GM23248 (cell line): ENCODE measurements around the gene ANKRD55. TPM values are rescaled to one million over a fixed set of nuclear protein-coding genes. Genes with fewer than 3 reads are reported as not detected.
"Not testable (repeated sequence)": the region's sequence is repeated elsewhere in the genome, so short reads cannot be mapped to it uniquely, and the experiment has no call there.

Experiments used
- DNase-seq: peaks from one replicate; pipeline ENCODE4 v3.0.0-alpha.2; 2015
- H2AFZ ChIP-seq: fragments of 200-600 bp; sonication (generic); 2 replicates; pipeline ENCODE4 v1.6.1; 2016; ENCODE audit warnings: antibody characterized with exemption
- H3F3A ChIP-seq: fragments of 200-600 bp; sonication (generic); 2 replicates; pipeline ENCODE4 v1.6.1; 2016; ENCODE audit warnings: mild to moderate bottlenecking, antibody characterized with exemption, mixed run types; ENCODE audit not compliant: insufficient read depth
- H3K27ac ChIP-seq: fragments of 200-600 bp; sonication (generic); 2 replicates; pipeline ENCODE4 v1.5.1; 2016; ENCODE audit warnings: mild to moderate bottlenecking
- H3K27me3 ChIP-seq: fragments of 200-600 bp; sonication (generic); replicated peaks from 2 replicates; pipeline ENCODE4 v1.6.1; 2016; ENCODE audit warnings: mild to moderate bottlenecking; ENCODE audit not compliant: insufficient read depth
- H3K36me3 ChIP-seq: fragments of 200-600 bp; sonication (generic); 2 replicates; pipeline ENCODE4 v1.6.1; 2016; ENCODE audit warnings: low read depth, mild to moderate bottlenecking
- H3K4me1 ChIP-seq: fragments of 200-600 bp; sonication (generic); 2 replicates; pipeline ENCODE4 v1.6.1; 2016; ENCODE audit warnings: mild to moderate bottlenecking; ENCODE audit not compliant: insufficient read depth
- H3K4me2 ChIP-seq: fragments of 200-600 bp; sonication (generic); one replicate; pipeline ENCODE4 v1.6.1; 2016; ENCODE audit warnings: mild to moderate bottlenecking; ENCODE audit not compliant: unreplicated experiment
- H3K4me3 ChIP-seq: fragments of 200-600 bp; sonication (generic); 2 replicates; pipeline ENCODE4 v1.5.1; 2016; ENCODE audit warnings: mild to moderate bottlenecking
- H3K79me2 ChIP-seq: fragments of 200-600 bp; sonication (generic); 2 replicates; pipeline ENCODE4 v1.6.1; 2016; ENCODE audit warnings: mild to moderate bottlenecking; ENCODE audit not compliant: insufficient read depth
- H3K9ac ChIP-seq: fragments of 200-600 bp; sonication (generic); 2 replicates; pipeline ENCODE4 v1.6.1; 2016; ENCODE audit warnings: mild to moderate bottlenecking
- H3K9me2 ChIP-seq: fragments of 200-600 bp; sonication (generic); 2 replicates; pipeline ENCODE4 v1.6.1; 2016; ENCODE audit warnings: mixed run types, mild to moderate bottlenecking, moderate library complexity; ENCODE audit not compliant: insufficient read depth
- H3K9me3 ChIP-seq: fragments of 200-600 bp; sonication (generic); one replicate; pipeline ENCODE4 v1.6.1; 2017; ENCODE audit warnings: low read depth
- H4K20me1 ChIP-seq: fragments of 200-600 bp; sonication (generic); 2 replicates; pipeline ENCODE4 v1.6.0; 2016; ENCODE audit not compliant: insufficient read depth
- EZH2 ChIP-seq: fragments of 200-600 bp; sonication (generic); IDR thresholded peaks from 2 replicates; pipeline ENCODE4 v1.6.1; 2018; ENCODE audit warnings: antibody characterized with exemption, mild to moderate bottlenecking; ENCODE audit not compliant: insufficient read depth, poor library complexity, severe bottlenecking
- EZH2phosphoT487 ChIP-seq: fragments of 200-600 bp; sonication (generic); IDR thresholded peaks from 2 replicates; pipeline ENCODE4 v1.6.1; 2018; ENCODE audit warnings: antibody characterized with exemption, moderate library complexity, mild to moderate bottlenecking, low read depth; ENCODE audit not compliant: insufficient read depth
- WGBS, 2 experiments: methylation state at CpG; one replicate each; pipeline ENCODE4 v1.1.6; 2015 to 2017; ENCODE audit warnings: low lambda C conversion rate in 2 of 2, low coverage in 1 of 2; ENCODE audit errors: missing lambda C conversion rate in 2 of 2; 5-methylcytosine and 5-hydroxymethylcytosine counted together
- in situ Hi-C: fragments of 300-500 bp; cut with MboI; formaldehyde crosslinking; loops from 2 replicates; pipeline ENCODE4 v1.15.0; 2020
- polyA plus RNA-seq: library from polyadenylated mRNA; unstranded; fragments of >200 nt; fragmentation: Nextera tagmentation; extraction: Ambion mirVana; gene quantifications from 2 replicates; pipeline ENCODE4 v1.2.1, GENCODE V29; 2016
- total RNA-seq: library from RNA; depleted of rRNA; stranded (reverse); fragments of >200 nt; shearing (Covaris generic); gene quantifications from 2 replicates; pipeline ENCODE4 v1.2.3, GENCODE V29; 2014

ANKRD55 gene
- total and polyA plus RNA-seq, 2 experiments from 2014 or later: not detected

GRCh38 chr5:56208681-56209080, 24.4 kb downstream of the ANKRD55 start:
- H3K36me3 ChIP-seq: no peaks in the 10 kb centered on the region
- in situ Hi-C loops: no loop called here
- peaks cover 43% of the 10 kb centered on the region for H3K4me1 ChIP-seq
- no peak overlapping the region for H3K4me2 ChIP-seq
- TF ChIP-seq EZH2 (no peak), EZH2phosphoT487 (no peak)
- no peaks in the 10 kb centered on the region for H3K9me3 ChIP-seq
- no peaks in the 10 kb centered on the region for H3K79me2 ChIP-seq
- WGBS, 2 experiments: 90 to 91% methylated on average over 9 of the region's 9 CpGs
- H3K9ac ChIP-seq: no peak overlapping the region
- no peak overlapping the region for H3K27ac ChIP-seq
- no peaks in the 10 kb centered on the region for H3K27me3 ChIP-seq
- H3F3A ChIP-seq: peaks cover 23% of the 10 kb centered on the region
- no peaks in the 10 kb centered on the region for H4K20me1 ChIP-seq
- H3K4me3 ChIP-seq: no peak overlapping the region
- H3K9me2 ChIP-seq: no peaks in the 10 kb centered on the region
- DNase-seq: no peak
- H2AFZ ChIP-seq: no peak overlapping the region

- Histone ChIP-seq H3K9ac (no peak overlapping the region), H3K9me2 (no peaks in the 10 kb centered on the region), H3K4me1 (peaks cover 43% of the 10 kb centered on the region), H4K20me1 (no peaks in the 10 kb centered on the region), H3K27me3 (no peaks in the 10 kb centered on the region), H3K79me2 (no peaks in the 10 kb centered on the region), H2AFZ (no peak overlapping the region), H3F3A (peaks cover 23% of the 10 kb centered on the region), H3K27ac (0 out of 2 replicates have a peak overlapping the region, but pooled peaks have one; percentile 6), H3K4me3 (no peak overlapping the region), H3K36me3 (no peaks in the 10 kb centered on the region), H3K9me3 (no peaks in the 10 kb centered on the region), H3K4me2 (peak overlapping the region; percentile 34)
- in situ Hi-C loops: no loop called here
- TF ChIP-seq EZH2 (no peak), EZH2phosphoT487 (no peak)
- 21 to 32% methylated on average over 2 of the region's 2 CpGs for WGBS, 2 experiments
- DNase-seq: peak; percentile 53
These were observed 25.6 kb downstream of the ANKRD55 start for GRCh38 chr5:56207537-56207936.

GRCh38 chr5:56206126-56206910, 26.8 kb downstream of the ANKRD55 start:
- Histone ChIP-seq H3K9me2 (no peaks in the 10 kb centered on the region), H3K27me3 (no peaks in the 10 kb centered on the region), H3K4me2 (peak overlapping the region; percentile 48), H3K9me3 (no peaks in the 10 kb centered on the region), H2AFZ (0 out of 2 replicates have a peak overlapping the region, but pooled peaks have one; percentile 4), H4K20me1 (no peaks in the 10 kb centered on the region), H3K27ac (peak overlapping the region; percentile 74), H3K79me2 (no peaks in the 10 kb centered on the region), H3K4me3 (no peak overlapping the region), H3K4me1 (peaks cover 33% of the 10 kb centered on the region), H3K36me3 (no peaks in the 10 kb centered on the region), H3K9ac (peak overlapping the region; percentile 17; the same call in 1 of the 2 replicates), H3F3A (peaks cover 23% of the 10 kb centered on the region)
- 47 to 50% methylated on average over 7 of the region's 7 CpGs for WGBS, 2 experiments
- in situ Hi-C loops: no loop called here
- peak; percentile 91 for DNase-seq
- TF ChIP-seq EZH2phosphoT487 (no peak), EZH2 (no peak)

DNA sequence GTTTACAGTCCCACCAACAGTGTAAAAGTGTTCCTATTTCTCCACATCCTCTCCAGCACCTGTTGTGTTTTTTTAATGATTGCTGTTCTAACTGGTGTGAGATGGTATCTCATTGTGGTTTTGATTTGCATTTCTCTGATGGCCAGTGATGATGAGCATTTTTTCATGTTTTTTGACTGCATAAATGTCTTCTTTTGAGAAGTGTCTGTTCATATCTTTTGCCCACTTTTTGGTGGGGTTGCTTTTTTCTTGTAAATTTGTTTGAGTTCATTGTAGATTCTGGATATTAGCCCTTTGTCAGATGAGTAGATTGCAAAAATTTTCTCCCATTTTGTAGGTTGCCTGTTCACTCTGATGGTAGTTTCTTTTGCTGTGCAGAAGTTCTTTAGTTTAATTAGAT, 29.2 kb downstream of the ANKRD55 start:
- H3F3A ChIP-seq: peaks cover 23% of the 10 kb centered on the region
- in situ Hi-C loops, H3K36me3 ChIP-seq: not testable (repeated sequence)

DNA sequence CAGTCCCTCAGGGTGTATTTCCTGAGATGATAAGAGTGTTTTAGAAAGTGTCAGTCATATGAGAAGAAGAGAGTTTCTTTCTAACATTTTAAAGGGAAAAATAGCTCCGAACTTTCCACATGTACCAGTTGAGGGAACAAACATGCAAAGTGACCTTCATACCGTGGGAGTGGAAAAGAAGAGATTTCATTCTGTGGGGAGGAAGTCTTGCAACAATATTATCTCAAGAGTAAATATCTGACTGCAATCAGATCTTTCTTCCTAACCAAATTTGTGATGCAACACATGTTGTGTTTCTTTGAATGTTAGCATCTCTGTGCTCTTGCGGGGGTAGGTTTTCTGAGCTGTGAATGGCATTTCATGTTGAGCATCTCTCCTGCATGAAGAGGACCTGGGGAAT, 30.6 kb downstream of the ANKRD55 start:
- DNase-seq: no peak
- Histone ChIP-seq H3K27ac (no peak overlapping the region), H3K36me3 (no peaks in the 10 kb centered on the region), H3K9ac (no peak overlapping the region), H3K79me2 (no peaks in the 10 kb centered on the region), H3F3A (peaks cover 22% of the 10 kb centered on the region), H3K4me2 (no peak overlapping the region), H3K4me1 (peaks cover 24% of the 10 kb centered on the region), H3K27me3 (no peaks in the 10 kb centered on the region), H2AFZ (no peak overlapping the region), H4K20me1 (no peaks in the 10 kb centered on the region), H3K9me3 (no peaks in the 10 kb centered on the region), H3K9me2 (no peaks in the 10 kb centered on the region), H3K4me3 (no peak overlapping the region)
- TF ChIP-seq EZH2: no peak
- TF ChIP-seq EZH2phosphoT487: no peak
- in situ Hi-C loops: no loop called here
- 85 to 86% methylated on average over 3 of the region's 3 CpGs for WGBS, 2 experiments

More for the DNA sequence above, 29.2 kb downstream of the ANKRD55 start:
- not testable (repeated sequence) for H3K79me2 ChIP-seq, DNase-seq, H3K4me3 ChIP-seq, H3K27me3 ChIP-seq, H2AFZ ChIP-seq, H3K27ac ChIP-seq, H3K4me2 ChIP-seq, H3K9me3 ChIP-seq, H4K20me1 ChIP-seq, H3K9me2 ChIP-seq, H3K9ac ChIP-seq
- peaks cover 27% of the 10 kb centered on the region for H3K4me1 ChIP-seq

DNA sequence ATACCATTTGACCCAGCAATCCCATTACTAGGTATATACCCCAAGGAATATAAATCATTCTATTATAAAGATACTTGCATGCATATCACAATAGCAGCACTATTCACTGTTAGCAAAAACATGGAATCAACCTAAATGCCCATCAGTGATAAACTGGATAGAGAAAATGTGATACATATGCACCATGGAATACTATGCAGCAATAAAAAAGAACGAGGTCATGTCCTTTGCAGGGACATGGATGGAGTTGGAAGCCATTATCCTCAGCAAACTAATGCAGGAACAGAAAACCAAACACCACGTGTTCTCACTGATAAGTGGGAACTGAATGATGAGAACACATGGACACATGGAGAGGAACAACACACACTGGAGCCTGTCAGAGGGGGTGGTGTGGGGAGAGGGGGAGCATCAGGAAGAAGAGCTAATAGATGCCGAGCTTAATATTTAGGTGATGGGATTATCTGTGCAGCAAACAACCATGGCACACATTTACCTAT, 31.3 kb downstream of the ANKRD55 start:
- H3K27ac ChIP-seq, H3K4me3 ChIP-seq, H3K4me2 ChIP-seq, H3K27me3 ChIP-seq, H3K36me3 ChIP-seq, in situ Hi-C loops, H3K79me2 ChIP-seq, H4K20me1 ChIP-seq, H2AFZ ChIP-seq, H3K9me3 ChIP-seq, H3K9ac ChIP-seq, H3K9me2 ChIP-seq, DNase-seq: not testable (repeated sequence)
- peaks cover 17% of the 10 kb centered on the region for H3K4me1 ChIP-seq
- 45 to 47% methylated on average over 3 of the region's 3 CpGs for WGBS, 2 experiments
- H3F3A ChIP-seq: peaks cover 15% of the 10 kb centered on the region
